Lung (tissue), 12 donors: Measurements from ENCODE around the gene FYN. TPM values are rescaled to one million over a fixed set of nuclear protein-coding genes. Genes with fewer than 3 reads are reported as not detected.

Source experiments
- ATAC-seq: fragments of 200-7000 bp; cut with Tn5 transposase; one replicate; pipeline ENCODE4 v1.9.1; 2020; ENCODE audit warnings: moderate number of reproducible peaks; ENCODE audit not compliant: insufficient read depth, low FRiP score
- DNase-seq, 3 donors: peaks; one replicate each; pipeline ENCODE4 v3.0.0-alpha.2; 2013 to 2017
- H3K27ac ChIP-seq, 2 donors: one replicate each; pipeline ENCODE4 v1.5.1; 2013; ENCODE audit warnings: mild to moderate bottlenecking in 2 of 2, moderate library complexity in 2 of 2, control low read depth in 1 of 2, inconsistent platforms in 1 of 2, low read depth in 1 of 2, low read length in 1 of 2
- H3K27me3 ChIP-seq, 3 donors: one replicate each; pipeline ENCODE4 v1.5.1; 2013; ENCODE audit warnings: low read length in 2 of 3; ENCODE audit not compliant: control insufficient read depth in 3 of 3, insufficient read depth in 3 of 3
- H3K36me3 ChIP-seq, 4 donors: one replicate each; pipeline ENCODE4 v1.5.1; 2013; ENCODE audit warnings: low read length in 4 of 4, mild to moderate bottlenecking in 1 of 4, moderate library complexity in 1 of 4; ENCODE audit not compliant: control insufficient read depth in 4 of 4, insufficient read depth in 4 of 4
- H3K4me1 ChIP-seq, 5 donors: one replicate each; pipeline ENCODE4 v1.5.1; 2013; ENCODE audit warnings: low read length in 5 of 5, mild to moderate bottlenecking in 2 of 5, moderate library complexity in 1 of 5; ENCODE audit not compliant: control insufficient read depth in 5 of 5, insufficient read depth in 5 of 5
- H3K4me3 ChIP-seq: one replicate; pipeline ENCODE4 v1.5.1; 2013; ENCODE audit warnings: mild to moderate bottlenecking, control low read depth, moderate library complexity
- H3K9ac ChIP-seq, 2 donors: one replicate each; pipeline ENCODE4 v1.5.1; 2013; ENCODE audit warnings: low read length in 2 of 2, control low read depth in 1 of 2; ENCODE audit not compliant: insufficient read depth in 1 of 2
- H3K9me3 ChIP-seq, 4 donors: one replicate each; pipeline ENCODE4 v1.5.1; 2013; ENCODE audit warnings: low read length in 3 of 4, mild to moderate bottlenecking in 1 of 4, moderate library complexity in 1 of 4; ENCODE audit not compliant: control insufficient read depth in 4 of 4, insufficient read depth in 3 of 4
- WGBS, 2 donors: extraction: QIAGEN DNeasy Blood & Tissue Kit; methylation state at CpG; one replicate each; pipeline ENCODE4 v1.1.7; 2013; 5-methylcytosine and 5-hydroxymethylcytosine counted together
- polyA plus RNA-seq, 2 donors: library from polyadenylated mRNA; stranded (reverse); fragments of 200-250 nt; gene quantifications; one replicate each; pipeline ENCODE4 v1.2.1, GENCODE V29; 2013
- total RNA-seq, 2 donors: library from RNA; depleted of rRNA in 1 of 2; stranded (reverse); fragments of >200 nt in 1 of 2; gene quantifications; one replicate each; pipeline ENCODE4 v1.2.1, GENCODE V29; 2014 to 2021
- TF ChIP-seq, protein P1 (sequence below): IDR thresholded peaks from 2 replicates; pipeline ENCODE4 v1.5.1; 2012; ENCODE audit warnings: mild to moderate bottlenecking; ENCODE audit errors: control extremely low read depth, extremely low read depth
- donor health status: control.
- donor health status: control.
- donor health status: Bipolar disorder and iron deficiency.
- donor health status: healthy.
- donor health status: DM: yes; HTN: yes; CAD: no.

The FYN gene
- total and polyA plus RNA-seq, 4 donors: 27.3 to 157 (median 71.0) TPM

DNA sequence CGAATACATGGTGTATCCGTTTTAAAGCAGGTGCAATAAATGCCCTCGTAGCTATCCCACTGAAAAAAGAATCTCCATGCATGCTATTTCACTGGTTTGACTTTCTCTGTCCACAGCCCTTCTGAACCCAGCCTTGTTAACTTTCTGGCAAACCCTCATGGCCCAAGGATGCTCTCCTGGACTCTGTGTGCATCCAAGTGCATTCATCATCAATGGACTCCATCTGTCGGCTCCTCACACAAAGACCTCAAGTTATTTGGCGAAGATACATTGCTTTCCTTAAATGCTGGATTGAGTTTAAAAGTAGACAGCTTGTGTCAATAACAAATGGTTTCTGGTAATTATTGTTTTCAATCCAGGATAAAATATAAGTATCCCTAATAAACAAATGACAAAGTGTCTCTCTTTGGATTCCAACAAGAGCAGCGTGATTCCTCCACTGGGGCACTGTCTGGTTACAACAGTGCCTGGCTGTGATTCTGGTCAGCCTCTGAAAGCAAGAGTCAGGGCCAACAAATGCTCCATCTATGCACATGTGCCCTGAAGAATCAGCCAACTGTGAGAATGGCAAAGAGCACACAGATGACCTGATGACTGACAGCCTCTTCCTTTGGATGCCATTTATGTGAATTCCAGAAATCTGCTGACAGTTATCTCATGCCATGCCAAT, 55.7 kb downstream of the FYN start:
- peaks cover 0 to 20% (median 0%) of the 10 kb centered on the region in 5 donors for H3K4me1 ChIP-seq
- no peaks in the 10 kb centered on the region for H3K27me3 ChIP-seq
- DNase-seq (no peak), ATAC-seq (no peak)
- H3K36me3 ChIP-seq: no peaks in the 10 kb centered on the region
- no peaks in the 10 kb centered on the region for H3K9me3 ChIP-seq
- 86 to 88% methylated on average over 6 of the region's 6 CpGs for WGBS, 2 donors
- H3K27ac ChIP-seq: no peak overlapping the region
- TF ChIP-seq, protein P1, sequence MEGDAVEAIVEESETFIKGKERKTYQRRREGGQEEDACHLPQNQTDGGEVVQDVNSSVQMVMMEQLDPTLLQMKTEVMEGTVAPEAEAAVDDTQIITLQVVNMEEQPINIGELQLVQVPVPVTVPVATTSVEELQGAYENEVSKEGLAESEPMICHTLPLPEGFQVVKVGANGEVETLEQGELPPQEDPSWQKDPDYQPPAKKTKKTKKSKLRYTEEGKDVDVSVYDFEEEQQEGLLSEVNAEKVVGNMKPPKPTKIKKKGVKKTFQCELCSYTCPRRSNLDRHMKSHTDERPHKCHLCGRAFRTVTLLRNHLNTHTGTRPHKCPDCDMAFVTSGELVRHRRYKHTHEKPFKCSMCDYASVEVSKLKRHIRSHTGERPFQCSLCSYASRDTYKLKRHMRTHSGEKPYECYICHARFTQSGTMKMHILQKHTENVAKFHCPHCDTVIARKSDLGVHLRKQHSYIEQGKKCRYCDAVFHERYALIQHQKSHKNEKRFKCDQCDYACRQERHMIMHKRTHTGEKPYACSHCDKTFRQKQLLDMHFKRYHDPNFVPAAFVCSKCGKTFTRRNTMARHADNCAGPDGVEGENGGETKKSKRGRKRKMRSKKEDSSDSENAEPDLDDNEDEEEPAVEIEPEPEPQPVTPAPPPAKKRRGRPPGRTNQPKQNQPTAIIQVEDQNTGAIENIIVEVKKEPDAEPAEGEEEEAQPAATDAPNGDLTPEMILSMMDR: no peak
- no peak overlapping the region for H3K9ac ChIP-seq
- H3K4me3 ChIP-seq: no peak overlapping the region

DNA sequence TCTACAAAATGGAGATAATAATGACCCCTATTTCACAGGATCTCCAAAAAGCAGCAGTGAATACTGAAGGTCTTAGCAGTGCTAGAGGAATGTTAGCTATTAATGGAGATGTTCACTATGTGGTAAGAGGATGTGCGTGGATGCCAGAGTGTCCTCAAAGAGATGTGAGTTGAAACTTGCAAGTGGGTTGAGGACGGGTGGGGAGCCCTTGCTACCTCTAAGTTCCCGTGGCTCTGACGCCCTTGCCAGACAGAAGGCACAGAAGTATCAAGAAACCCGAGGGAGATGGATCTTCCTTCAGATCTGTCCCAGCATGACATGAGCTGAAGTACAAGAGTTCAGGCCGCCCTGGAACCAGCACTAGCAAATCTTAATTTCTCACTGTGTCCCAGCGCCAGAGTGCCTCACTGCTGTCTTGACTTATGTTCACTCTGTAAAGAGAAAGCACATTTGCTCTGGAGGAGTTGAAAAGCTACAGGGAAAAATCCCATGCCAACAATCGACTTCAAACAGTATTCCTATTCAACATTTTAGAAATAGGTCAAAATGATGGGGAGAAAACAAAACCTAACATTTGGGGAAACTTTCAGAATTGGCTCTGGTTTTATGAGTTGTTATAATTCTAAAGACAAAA, 59.5 kb downstream of the FYN start:
- no peak overlapping the region for H3K4me3 ChIP-seq
- ATAC-seq: no peak
- H3K27me3 ChIP-seq: no peaks in the 10 kb centered on the region
- no peak for DNase-seq
- H3K9me3 ChIP-seq: no peaks in the 10 kb centered on the region
- TF ChIP-seq, protein P1: no peak
- no peak overlapping the region for H3K27ac ChIP-seq
- H3K36me3 ChIP-seq: no peaks in the 10 kb centered on the region
- WGBS, 2 donors: 87 to 92% methylated on average over 8 of the region's 8 CpGs
- no peak overlapping the region for H3K9ac ChIP-seq
- H3K4me1 ChIP-seq: peaks cover 0 to 17% (median 4%) of the 10 kb centered on the region in 5 donors

DNA sequence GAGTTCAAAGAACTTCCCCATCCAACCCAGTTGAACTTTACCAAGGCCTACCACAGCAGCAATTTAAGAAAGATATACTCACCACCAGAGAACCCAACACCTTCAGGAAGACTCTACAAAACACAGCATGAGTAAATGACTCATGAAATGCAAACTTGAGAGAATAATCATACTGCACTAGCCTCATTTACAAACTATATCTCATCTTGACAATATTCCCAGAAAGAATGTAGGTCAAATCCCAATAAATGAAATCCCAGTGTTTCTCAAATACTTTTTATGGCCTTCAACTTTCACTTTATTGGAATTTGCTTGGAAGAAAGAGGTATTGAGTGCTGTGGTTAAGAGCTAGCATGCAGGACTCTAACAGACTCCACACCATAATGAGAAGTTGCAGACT, 60.0 kb downstream of the FYN start:
- peaks cover 0 to 11% (median 2%) of the 10 kb centered on the region in 5 donors for H3K4me1 ChIP-seq
- no peak overlapping the region for H3K9ac ChIP-seq
- no peaks in the 10 kb centered on the region for H3K27me3 ChIP-seq
- ATAC-seq: no peak
- DNase-seq: no peak
- no peaks in the 10 kb centered on the region for H3K36me3 ChIP-seq
- H3K27ac ChIP-seq: no peak overlapping the region
- no peaks in the 10 kb centered on the region for H3K9me3 ChIP-seq
- TF ChIP-seq, protein P1: no peak
- no peak overlapping the region for H3K4me3 ChIP-seq
